Astrocyte of the cerebellum (primary cell): Measurements from ENCODE around the gene TNK2.

Source experiments
- DNase-seq: peaks from one replicate; pipeline ENCODE4 v3.0.0-alpha.2; 2011; ENCODE audit warnings: low read depth
- H3K4me3 ChIP-seq: 2 replicates; pipeline ENCODE4 v1.5.1; 2011; ENCODE audit warnings: mild to moderate bottlenecking, low read depth, low read length, moderate library complexity
- CTCF ChIP-seq: IDR thresholded peaks from 2 replicates; pipeline ENCODE4 v1.5.1; 2012; ENCODE audit warnings: low read length, low read depth, moderate library complexity, mild to moderate bottlenecking; ENCODE audit errors: missing control alignments
- in situ Hi-C: cut with HindIII; loops from 2 replicates; pipeline ENCODE4 v1.10.0; 2017; ENCODE audit warnings: low sequenced_read_pairs

The TNK2 gene

GRCh38 chr3:195887670-195888069 is 20.7 kb downstream of the TNK2 start:
- no peak for DNase-seq
- TF ChIP-seq CTCF = no peak
- no peak overlapping the region for H3K4me3 ChIP-seq
- in situ Hi-C loops = no loop called here

- DNase-seq = no peak
- TF ChIP-seq CTCF = no peak
- in situ Hi-C loops = no loop called here
- no peak overlapping the region for H3K4me3 ChIP-seq
Measured at GRCh38 chr3:195886181-195887141, 21.9 kb downstream of the TNK2 start.

DNA sequence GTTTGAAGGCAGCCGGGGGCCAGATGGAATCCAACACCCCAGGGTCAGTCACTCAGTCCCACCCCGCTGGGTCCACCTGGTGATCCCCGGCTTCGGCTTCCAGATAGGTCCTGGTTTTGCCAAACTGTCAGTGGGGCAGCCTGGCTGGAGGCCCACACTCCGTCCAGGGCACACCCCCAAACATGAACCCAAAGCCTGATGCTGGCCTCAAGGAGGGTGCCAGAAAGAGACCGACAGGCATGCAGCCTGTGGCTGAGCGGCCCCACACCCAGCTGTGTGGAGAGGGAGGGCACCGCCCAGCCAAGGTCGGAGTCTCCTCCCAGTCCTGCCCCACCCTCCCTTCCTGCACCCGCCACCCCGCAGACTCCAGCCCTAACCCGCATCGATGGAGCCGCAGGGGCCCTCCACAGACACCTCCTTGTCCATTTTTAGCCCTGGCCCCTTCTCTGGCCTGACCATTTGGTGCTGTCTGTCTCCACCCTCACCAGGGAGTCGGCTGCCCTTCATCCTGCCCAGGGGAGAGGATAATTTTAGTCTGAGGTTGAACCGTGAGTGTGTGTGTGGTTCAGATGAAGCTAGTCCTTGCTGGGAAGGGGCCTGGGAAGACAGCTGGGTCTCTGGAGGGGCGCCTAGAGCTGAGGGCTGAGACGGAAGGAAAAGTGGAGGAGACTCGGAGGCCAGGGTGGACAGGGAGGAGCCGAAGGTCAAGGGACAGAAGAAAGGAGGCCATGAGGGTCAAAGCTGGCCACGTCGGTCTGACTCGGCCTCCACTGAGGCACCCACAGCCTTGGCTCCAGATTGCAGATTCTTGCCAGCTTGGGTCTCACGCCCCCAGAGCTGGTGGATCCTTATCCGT is 23.1 kb downstream of the TNK2 start:
- no peak for TF ChIP-seq CTCF
- DNase-seq = no peak
- no peak overlapping the region for H3K4me3 ChIP-seq
- in situ Hi-C loops = no loop called here

DNA sequence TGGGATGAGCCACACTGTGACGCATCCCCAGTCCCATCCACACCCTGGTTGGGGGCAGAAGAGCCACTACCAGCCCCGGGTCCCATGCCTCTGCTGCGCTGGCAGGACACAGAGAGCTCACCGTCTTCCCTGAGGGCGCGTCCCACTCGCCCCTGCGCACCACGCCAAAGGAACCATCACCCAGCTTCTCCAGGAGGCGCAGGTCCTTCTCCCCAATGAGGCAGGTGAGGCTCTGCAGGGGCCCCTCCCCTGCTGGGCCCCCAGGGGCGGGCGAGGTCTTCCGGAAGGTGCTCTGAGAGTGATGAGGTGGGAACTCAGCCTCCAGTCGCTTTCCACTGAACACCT is 23.7 kb downstream of the TNK2 start:
- no peak overlapping the region for H3K4me3 ChIP-seq
- no peak for DNase-seq
- TF ChIP-seq CTCF = no peak
- in situ Hi-C loops = no loop called here

- in situ Hi-C loops = no loop called here
- H3K4me3 ChIP-seq = no peak overlapping the region
- no peak for TF ChIP-seq CTCF
- no peak for DNase-seq
Measured at GRCh38 chr3:195883801-195884200, 24.6 kb downstream of the TNK2 start.

DNA sequence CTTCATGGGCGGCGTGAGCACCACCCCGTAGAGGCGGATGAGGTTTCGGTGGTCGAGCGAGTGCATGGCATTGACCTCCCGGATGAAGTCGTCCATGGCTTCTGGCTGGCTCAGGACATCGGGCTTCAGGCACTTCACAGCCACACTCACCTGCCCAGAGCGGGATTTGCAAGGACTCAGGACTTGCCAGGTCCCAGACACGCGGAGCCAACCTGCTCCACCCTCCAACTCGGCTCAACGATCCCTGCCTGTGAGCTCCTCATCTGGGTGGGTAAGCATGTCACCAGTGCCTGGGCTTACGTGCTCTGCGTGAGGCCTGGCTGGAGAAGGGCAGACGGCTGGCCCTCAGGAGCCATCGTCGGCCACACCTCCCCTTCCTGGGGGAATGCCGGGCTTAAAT is 25.2 kb downstream of the TNK2 start:
- TF ChIP-seq CTCF = no peak
- DNase-seq = no peak
- H3K4me3 ChIP-seq = no peak overlapping the region
- in situ Hi-C loops = no loop called here
